DMS53 (cell line): ENCODE measurements around the gene NR2F2.

ENCODE experiments used
- DNase-seq: peaks from one replicate; lab custom pipeline; 2025; lab: John Stamatoyannopoulos, UW

Gene NR2F2

GRCh38 chr15:96316953-96317629 is 13.4 kb upstream of the NR2F2 start:
- DNase-seq, result no peak

- DNase-seq, result no peak
Observed at GRCh38 chr15:96320107-96320506, 10.4 kb upstream of the NR2F2 start.

DNA sequence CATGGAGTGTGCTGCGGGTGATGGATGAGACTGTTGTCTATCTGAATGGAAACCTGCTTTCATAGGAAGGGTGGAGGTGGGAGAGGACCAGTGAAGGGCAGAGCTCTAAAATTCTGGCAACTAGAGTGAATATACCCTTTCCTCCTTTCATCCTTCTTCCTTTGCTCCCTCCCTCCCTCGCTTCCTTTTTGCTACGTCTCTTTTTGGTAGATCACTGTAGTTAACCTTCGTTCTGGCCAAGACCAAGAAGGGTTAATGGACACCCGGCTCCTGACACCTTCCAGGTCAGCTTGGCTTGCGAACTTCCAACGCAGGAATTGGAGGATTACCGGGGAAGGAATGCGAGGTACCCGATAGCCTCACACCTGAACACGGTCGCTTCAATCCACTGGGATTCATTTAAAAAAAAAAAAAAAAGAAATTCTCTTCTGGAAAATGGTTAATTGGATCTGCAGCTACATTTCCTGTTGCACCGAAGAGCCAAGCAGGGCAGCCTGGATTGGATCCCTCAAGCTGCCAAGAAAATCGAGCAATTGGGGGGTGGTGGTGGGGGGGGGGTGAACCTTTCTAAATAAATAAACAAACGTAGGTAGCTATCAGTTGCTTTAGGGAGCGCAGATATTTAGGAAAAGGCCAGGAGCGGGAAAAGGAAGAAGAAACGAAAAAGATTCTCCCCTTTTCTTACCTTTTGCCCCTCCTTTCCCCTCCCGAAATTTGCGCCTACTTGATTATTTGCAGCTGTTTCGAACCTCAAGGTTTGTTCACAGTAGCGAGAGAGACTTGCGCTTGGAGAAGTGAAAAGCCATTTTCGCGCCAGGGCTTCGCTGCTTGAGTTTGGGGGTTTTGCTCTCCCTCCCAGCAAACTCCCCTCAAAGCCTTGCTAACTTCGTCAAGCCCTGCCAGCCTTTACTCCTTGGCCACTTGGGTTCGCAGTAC is 9.5 kb upstream of the NR2F2 start:
- DNase-seq, result no peak

GRCh38 chr15:96321639-96322535 is 8.6 kb upstream of the NR2F2 start:
- DNase-seq, result no peak

DNA sequence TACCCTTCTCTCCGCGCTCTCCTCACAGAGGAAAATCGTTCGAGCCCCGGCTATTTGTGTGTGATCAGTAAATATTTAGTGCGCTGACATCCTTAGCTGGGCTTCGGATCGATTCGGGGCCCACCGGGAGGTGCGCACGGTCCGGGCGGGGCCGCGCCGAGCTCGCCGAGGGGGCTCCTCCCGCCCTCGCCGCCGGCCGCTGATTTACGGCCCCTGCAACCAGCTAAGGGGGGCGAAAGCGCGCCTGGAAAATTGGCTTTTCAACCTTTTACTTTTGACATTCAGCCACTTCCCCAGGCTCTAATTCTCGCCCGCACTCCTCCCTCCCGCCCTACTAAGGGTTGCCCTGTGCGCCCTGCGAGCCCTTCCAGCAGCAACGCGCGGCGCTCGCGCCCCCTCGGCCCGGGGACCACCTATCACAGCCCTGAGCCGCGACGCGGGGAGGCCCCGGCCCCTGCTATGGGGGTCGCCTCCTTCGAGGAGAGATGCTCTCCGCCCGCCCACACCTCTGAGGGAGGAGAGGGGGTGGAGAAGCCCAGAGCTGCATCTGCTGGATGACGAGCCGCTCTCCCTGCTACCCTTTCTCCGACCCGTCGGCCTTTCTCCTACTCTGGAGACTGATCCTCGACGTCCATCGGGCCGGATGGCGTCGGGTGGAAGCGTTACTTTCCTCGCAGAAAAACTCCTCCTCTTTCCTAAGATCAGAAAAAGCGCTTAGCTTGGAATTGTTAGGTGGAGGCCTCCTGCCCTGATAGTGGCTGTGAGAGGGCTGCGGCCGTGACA is 7.8 kb upstream of the NR2F2 start:
- no peak for DNase-seq

DNA sequence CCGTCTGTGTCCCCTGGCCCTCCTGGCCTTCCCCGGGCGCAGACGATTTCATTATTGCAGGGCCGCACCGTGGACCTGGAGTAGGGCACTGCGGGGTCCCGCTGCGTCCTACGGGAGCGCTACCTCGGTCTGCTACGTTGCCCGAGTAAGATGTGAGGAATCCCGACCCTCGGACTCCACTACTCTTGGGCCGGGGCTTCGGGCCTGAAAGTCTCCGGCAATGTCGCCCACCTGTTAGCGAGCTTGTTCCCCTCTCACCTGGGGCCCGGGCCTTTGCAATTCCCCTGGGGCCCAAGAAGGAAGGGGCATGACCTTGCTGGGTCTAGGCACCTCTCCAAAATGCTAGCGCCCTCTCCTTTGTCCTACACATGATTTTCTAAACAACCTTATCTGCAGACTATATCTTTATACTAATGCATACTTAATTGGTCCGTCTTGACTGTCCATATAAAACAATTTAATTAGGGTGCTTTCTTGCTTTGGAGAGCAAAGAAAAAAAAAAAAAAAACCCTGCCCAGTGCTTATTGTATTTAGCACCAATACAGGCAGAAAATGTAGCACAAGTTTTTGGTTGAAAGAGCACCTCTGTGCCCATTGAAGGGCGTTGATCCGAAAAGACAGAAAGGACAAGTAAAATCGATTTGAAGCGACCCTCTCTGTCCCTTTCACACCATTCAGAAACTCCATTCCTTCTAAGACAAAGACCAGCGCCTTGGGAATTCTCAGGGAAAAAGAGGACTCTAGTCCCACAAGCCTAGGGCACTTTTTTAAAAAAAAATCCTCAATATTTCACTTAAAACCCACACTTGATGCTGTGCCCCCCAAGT is 7.0 kb upstream of the NR2F2 start:
- no peak for DNase-seq

DNA sequence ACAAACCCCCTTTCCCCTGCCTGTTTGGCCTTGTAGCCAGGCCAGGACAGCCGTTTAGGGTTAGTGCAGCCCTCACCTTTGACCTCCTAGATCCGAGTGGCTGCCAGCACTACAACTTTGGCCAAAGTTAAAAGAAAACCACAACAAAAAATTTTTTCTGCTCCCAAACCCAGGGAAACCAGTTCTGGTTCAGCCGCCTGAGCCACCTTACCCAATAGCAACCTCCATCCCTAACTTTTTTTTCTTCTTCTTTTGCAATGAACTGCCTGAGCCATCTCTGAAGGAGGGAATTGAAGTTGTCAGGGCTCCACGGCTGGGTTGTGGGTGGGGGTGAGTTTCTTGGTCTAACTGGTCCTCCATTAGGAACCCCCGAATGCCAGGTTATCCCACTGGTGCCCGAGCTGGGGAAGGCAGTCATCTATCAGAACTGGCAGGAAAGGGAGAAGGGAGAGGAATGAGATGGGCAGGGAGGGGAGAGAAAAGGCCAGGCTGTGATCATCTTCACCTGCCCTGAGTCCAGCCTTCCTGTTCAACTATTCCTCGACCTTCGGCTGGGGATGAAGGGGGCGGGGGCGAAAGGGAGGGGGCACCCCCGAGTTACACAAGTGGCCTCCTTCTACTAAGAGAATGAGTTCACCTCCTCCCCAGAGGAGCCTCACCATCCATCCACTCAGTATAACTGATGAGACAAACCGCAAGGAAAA is 6.2 kb upstream of the NR2F2 start:
- no peak for DNase-seq

- DNase-seq, result no peak
Observed at GRCh38 chr15:96324940-96325540, 5.5 kb upstream of the NR2F2 start.

DNA sequence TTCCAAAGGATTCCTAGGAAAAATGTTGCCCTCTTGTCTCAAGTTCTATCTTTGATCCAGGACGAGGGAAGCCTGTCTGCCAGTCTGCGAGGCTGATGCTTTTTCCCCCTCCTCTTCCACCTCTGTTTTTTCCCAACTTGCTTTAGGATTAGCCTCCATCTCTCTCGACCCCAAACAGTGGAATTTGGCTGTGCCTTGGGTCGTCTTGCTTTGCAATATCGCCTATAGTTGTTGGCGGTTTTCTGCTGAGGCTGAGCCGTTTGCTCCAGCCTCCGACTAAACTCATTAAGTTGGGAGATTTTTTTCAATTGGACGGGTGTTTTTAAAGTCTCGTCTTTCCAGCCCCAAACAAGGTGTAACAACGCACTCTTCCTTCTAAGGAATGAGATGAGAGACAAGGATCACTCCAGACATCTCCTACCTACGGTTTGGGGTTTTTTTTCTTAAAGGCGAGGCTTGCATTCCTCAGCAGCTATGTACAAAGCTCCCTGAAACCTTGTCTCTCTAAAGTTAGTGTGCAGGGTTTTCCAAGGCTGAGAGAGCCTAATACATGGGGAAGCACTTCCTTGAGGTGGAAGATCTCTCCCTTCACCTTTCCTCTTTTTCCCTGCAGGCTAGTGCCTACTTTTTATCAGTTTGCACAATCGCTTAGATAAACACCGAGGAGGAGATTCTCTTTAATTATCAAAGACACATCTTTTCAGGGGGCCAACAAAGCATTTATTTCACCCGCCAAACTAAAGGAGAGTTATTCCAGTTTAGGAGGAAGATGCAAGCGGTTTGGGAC is 4.8 kb upstream of the NR2F2 start:
- no peak for DNase-seq

- DNase-seq, result no peak
Observed at GRCh38 chr15:96326328-96327154, 4.0 kb upstream of the NR2F2 start.

GRCh38 chr15:96327155-96327741 is 3.3 kb upstream of the NR2F2 start:
- peak; percentile 23 for DNase-seq

- DNase-seq, result no peak
Observed at GRCh38 chr15:96328181-96328876, 2.2 kb upstream of the NR2F2 start.

DNA sequence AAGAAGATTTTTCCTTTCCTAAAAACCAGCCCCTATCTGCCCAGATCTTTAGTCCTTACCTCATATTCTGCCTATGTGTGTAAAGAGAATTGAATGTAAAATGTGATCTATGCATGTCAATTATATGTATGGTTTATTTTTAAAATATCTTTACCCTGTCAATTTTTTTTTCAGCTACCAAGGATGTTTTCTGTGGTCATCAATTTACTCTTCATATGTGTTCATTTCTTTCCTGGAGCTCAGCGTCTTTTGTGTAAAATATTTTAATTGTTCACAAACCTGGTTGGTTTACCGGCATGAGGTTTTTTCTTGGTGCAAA is 1.7 kb upstream of the NR2F2 start:
- DNase-seq, result no peak

DNA sequence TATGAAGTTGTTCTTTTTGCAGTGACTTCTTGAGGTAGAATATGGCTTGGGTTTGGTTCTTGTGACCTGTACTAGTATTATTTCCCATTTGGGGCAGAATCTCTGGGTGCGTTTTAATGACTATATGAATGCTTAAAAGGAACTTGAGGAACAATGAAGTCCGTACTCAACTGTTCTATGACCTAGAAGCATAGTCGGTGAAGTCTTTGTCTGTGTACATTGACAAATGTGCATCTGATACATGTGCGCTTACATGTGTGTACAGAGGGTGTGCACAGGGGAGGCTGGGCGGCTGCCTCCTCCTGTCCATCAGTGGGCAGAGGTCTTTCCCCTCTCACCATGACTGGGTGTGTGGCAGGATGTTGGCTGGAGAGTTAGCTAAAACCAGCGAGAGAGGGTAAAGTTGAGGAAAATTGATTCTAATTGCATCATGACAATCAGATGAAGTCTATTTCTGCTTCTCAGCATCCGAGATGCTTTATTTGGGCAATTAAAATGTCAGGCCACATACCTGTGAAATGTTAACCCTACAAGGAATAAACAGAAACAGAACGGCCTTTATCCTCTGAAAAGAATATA is 1.0 kb upstream of the NR2F2 start:
- no peak for DNase-seq

- no peak for DNase-seq
Observed at GRCh38 chr15:96330064-96330449, 443 bp upstream of the NR2F2 start.

- DNase-seq, result no peak
Observed at GRCh38 chr15:96331144-96331944, 844 bp downstream of the NR2F2 start.
